Measurements from ENCODE around the gene TBC1D13.
"Not testable (repeated sequence)": the region's sequence is repeated elsewhere in the genome, so short reads cannot be mapped to it uniquely, and the experiment has no call there.

The TBC1D13 gene

DNA sequence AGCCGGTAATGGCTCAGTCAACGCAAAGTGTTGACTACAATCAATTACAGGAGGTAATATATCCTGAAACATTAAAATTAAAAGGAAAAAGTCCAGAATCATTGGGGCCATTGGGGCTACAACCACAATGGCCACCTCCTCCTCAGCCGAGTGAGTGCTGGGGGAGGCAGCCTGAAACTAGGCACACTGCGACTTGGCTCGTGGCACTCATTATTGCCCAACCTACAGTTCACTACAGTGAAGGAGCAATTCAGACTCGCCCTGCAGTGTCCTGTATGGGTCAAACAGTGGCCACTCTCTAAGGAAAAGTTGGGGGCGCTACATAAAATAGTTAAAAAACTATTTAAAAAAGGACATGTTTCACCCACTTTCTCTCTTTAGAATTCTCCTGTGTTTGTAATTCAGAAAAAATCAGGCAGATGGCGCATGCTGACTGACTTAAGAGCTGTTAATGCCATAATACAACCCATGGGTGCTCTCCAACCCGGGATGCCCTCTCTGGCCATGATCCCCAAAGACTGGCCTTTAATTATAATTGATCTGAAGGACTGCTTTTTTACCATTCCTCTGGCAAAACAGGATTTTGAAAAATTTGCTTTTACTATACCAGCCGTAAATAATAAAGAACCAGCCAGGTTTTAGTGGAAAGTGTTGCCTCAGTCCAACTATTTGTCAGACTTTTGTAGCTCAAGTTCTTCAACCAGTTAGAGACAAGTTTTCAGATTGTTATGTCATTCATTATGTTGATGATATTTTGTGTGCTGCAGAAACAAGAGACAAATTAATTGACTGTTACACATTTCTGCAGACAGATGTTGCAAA is 64.9 kb downstream of the TBC1D13 start:
- not testable (repeated sequence) for DNase-seq

- not testable (repeated sequence) for DNase-seq
Observed at GRCh38 chr9:128852646-128853045, 65.6 kb downstream of the TBC1D13 start.

GRCh38 chr9:128854454-128854853 is 67.4 kb downstream of the TBC1D13 start:
- DNase-seq = not testable (repeated sequence)

DNA sequence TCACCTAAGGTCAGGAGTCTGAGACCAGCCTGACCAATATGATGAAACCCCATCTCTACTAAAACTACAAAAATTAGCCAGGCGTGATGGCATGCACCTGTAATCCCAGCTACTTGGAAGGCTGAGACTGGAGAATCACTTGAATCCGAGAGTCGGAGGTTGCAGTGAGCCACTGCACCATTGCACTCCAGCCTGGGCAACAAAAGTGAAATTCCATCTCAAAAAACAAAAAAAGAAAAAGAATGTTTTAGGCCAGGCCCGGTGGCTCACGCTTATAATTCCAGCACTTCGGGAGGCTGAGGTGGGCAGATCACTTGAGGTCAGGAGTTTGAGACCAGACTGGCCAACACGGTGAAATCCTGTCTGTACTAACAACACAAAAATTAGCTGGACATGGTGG is 71.4 kb downstream of the TBC1D13 start:
- DNase-seq = not testable (repeated sequence)

Measured in activated CD4-positive, alpha-beta T cell treated with anti-CD3 and anti-CD28 coated beads, Interleukin-2, amount 50 U/mL, for 1 hour (primary cell).